Activated T-cell treated with anti-CD3 and anti-CD28 coated beads for 48 hours (primary cell): ENCODE data around the gene CD53.
"Not testable (repeated sequence)": the region's sequence is repeated elsewhere in the genome, so short reads cannot be mapped to it uniquely, and the experiment has no call there.

ENCODE experiments used
- DNase-seq: peaks from one replicate; pipeline ENCODE4 v3.0.0-alpha.2; 2020; ENCODE audit warnings: low read depth

CD53 gene, protein sequence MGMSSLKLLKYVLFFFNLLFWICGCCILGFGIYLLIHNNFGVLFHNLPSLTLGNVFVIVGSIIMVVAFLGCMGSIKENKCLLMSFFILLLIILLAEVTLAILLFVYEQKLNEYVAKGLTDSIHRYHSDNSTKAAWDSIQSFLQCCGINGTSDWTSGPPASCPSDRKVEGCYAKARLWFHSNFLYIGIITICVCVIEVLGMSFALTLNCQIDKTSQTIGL

DNA sequence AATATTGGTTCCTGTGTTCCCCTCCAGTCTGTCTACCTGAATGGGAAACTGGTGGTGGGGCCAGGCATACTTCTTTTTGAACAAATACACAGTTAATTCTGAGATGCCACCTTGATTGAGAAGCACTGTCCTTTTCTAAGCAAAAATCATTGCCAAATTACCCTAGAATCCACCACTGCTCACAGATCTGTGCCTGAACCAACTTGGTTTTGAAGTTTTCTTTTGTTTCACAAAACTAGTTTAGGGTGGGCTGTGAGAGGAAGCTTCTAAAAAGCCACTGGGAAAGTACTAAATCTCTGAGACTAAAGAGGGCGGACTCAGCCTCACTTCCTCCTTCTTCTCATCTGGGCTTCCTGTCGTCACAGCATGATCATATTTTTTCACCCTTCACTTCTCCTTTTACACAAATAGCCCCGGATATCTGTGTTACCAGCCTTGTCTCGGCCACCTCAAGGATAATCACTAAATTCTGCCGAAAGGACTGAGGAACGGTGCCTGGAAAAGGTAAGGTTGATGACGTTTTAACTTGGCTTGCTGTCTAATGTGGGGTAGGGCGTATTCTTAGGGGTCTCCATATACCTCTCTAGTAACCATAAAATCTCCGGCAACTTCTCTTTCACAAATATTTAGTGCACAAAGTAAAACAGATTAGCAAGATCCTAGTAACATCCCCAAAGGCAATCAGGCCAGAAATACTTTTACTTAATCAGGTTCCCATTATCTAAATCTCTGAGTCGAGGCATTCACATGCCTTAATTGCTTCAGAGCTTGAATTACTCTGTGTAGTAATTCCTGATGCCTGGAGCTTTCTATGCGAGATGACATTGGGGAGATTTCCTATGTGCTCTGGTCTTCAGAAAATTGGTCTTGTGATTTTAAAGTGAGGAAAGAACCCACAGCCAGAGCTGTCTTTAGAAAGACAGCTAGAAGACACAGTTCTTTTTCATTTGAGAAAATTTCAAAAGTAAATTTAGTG, at the start of gene CD53:
TSS of gene CD53 (plus strand) at position 404 of the 976 bp plus-strand sequence. CDS start 18,261 bp downstream, outside the sequence.
- no peak for DNase-seq

DNA sequence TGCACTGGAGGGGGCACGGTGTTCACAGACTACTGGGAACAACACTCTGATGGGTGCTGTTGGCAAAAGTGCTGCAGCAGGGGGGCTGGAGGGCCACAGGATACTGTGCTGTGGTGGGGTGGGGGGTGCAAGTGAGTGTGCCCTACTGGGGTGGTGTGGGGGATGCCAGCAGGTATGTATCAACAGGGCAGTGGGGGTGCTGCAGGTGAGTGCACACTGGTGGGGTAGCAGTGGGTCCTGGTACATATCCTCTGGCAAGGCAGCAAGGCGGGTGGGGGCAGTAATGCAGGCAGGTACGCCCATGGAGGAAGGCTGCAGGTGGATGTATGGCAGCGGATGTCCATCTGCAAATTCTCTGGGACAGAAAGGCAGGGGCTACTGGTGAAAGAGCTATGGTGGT, 48.8 kb upstream of the CD53 start:
- DNase-seq: no peak

DNA sequence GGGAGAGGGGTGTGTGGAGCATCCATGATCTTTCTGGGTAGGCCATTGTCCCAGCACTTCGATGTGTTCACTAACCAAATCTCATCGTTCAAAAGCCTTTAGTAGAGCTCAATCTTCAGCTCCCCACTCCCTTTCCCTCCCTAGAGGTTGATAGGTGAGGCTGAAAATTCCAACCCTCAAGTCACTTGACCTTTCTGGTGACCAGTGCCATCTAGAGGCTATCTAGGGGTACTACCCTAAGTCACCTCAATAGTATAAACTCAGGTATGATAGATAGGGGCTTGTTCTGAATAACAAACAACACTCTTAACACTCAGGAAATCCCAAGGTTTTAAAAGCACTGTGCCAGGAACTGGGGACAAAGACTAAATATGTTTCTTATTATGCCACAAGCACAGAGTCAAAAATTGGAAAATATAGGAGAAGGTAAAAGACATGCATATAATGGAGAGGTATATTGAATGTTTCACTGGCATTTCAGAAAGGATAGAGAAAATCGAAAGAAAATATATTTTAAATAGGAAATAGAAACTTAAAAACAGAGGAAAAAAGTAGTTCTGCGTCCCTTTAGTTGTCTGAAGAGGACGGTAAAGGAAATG, 42.9 kb upstream of the CD53 start:
- no peak for DNase-seq

DNA sequence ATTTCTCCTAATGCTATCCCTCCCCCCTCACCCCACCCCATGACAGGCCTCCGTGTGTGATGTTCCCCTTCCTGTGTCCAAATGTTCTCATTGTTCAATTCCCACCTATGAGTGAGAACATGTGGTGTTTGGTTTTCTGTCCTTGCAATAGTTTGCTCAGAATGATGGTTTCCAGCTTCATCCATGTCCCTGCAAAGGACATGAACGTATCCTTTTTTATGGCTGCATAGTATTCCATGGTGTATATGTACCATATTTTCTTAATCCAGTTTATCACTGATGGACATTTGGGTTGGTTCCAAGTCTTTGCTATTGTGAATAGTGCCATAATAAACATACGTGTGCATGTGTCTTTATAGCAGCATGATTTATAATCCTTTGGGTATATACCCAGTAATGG, 39.2 kb upstream of the CD53 start:
- DNase-seq: not testable (repeated sequence)

DNA sequence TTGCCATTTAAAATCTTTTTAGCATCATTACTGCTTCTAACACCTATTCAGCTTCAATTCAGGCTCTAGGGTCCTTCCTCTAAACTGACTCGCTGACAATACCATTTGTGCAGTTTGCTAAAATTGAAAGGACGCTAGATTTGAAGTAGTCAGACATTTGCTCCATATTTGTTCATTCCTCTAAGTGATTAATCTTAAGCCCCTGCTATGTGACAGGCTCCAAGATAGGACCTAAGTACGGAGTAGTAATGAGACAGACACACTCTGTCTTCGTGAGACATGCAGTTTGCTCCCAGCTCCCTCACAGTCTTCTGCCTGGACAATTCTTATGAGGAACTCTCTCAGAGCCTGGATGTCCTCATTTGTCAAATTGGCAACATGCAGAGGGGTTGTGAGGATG, 26.1 kb upstream of the CD53 start:
- no peak for DNase-seq

DNA sequence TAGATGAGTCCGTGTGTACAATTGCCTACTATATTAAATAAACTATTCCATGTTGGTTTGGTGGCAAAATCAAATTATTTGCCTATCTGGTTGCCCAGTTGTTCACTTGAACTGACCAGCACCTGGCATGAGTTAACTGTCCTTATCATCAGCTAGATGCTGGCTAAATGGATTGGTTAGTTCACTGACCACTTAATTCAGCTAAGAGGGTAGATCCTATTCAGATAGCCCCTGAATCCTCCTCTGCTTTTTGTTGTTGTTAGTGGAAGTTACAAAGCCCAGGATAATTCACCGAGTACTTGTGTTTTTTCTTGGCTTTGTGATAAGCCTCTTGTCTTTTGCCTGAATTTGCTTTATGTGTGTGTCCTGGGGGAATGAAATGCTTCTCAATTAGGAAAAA, 22.8 kb upstream of the CD53 start:
- no peak for DNase-seq

DNA sequence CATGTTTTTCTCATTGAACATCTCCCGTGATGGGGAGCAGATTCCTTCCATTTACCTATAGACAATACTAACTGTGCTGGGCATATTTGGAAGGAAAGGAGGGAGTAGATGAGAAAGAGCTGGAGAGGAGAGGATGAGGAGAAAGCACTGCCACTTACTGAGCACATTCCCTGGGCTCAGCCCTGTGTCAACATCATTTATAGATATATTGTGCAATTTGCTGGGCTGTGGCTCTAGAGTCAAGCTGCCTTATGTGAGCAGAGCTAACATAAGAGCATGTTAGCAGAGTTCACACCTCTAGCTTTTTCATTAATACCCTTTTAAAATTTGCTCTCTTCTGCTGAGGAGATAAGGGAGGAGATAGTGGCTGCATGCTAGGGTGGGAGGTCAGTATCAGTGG, 22.3 kb upstream of the CD53 start:
- no peak for DNase-seq

DNA sequence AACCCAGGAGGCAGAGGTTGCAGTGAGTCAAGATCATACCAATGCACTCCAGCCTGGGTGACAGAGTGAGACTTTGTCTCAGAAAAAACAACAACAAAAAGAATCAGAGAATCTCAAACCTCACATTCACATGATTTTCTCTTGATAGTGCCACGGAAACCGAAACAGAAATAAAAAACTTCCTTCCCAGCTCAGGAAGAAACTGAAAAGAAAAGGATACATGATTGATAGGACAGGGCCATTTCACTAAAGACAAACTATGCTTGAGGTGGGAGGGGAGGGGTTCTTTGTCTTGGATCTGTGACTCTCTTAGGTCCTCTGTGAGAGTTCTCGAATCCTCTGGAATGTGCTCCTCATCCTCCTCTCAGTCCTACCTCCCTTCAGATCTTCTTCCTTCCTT, 19.8 kb upstream of the CD53 start:
- no peak for DNase-seq

DNA sequence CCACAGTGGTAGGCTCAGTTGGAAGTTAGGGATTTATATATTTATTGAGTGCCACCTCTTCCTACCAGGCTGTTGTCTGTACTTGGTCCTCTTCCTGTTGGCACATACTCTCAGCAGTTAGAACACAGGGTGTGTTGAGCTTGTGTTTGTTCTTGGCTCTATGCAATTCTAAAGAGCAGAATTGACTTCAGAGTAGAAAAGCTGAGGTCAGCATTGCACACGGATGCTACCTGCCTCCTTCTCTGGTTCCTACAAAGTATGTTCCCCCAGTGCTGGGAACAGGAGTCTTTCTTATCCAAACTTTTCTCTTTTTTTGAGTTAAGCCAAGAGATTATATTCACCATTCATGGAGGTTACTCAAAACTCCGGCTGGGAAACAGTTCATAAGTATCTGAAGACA, 16.5 kb upstream of the CD53 start:
- DNase-seq: no peak

DNA sequence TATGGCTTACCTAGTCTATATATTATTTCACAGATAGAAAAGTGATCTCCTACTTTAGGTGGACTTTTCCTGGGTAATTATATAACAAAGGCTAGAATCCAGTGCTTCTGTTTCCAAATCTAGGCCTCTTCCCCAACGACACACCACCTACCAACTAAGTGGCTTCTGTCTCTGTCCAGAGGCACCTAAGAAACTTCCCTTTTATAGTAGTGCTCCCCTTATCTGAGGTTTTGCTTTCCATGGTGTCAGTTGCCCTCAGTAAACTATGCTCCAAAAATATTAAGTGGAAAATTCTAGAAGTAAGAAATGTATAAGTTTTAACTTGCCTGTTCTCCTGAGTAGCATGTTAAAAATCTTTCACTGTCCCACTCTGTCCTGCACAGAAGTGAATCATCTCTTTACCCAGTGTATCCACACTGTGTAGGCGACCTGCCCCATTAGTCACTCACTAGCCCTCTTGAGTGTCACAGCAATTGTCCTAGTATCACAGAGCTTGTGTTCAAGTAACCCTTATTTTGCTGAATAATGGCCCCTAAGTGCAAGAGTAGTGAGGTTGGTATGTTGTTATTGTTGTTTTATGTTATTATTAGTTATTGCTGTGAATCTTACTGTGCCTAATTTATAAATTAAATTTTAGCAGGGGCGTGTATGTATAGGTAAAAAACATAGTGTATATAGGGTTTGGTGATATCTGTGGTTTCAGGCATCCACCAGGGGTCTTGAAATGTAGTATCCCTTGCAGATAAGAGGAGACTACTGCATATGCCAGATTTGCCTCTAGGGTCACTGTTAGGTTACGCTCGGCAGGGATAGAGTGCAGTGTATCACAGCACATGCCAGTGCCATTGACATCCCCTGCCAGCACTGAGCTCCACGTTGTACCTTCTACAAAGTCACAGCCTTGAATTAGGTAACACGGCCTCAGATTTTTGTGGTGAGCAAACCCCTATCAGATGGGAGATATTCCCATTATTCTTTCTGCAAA, 14.7 kb upstream of the CD53 start:
- no peak for DNase-seq

DNA sequence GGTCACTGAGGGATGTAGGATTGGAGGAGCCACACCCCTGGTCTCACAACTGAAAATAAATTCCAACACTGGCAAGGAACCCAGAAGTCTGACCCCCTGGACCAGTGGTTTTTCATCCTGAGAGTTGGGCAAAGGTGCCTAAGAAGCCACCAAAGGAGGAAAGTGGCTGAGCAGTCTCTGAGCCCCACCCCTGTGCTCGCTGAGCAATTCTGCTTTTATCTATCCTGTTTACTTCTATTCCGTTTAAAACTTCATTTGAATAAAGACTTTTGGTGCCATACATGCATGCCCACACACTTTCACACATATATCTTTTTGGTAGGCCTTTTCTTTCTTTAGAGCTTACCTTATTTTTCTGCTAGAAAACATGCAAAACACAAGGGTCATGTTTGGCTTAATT, 13.9 kb upstream of the CD53 start:
- DNase-seq: no peak

DNA sequence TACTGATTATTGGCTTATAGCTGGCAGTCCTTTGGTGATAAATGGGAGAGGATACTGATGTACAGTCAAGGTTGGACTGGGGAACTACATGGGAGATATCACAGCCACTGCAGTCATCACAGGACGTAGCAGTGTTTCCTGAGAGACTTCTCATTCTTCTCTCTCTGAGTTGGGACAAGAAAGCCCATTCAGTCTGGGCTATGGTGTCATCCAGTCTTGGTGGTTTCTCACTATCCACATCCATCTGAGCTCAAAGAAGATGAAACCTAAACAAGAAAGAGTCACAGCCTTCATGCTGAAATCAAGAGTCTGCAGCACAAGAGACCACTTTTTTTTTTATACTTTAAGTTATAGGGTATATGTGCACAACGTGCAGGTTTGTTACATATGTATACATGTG, 12.8 kb upstream of the CD53 start:
- no peak for DNase-seq

DNA sequence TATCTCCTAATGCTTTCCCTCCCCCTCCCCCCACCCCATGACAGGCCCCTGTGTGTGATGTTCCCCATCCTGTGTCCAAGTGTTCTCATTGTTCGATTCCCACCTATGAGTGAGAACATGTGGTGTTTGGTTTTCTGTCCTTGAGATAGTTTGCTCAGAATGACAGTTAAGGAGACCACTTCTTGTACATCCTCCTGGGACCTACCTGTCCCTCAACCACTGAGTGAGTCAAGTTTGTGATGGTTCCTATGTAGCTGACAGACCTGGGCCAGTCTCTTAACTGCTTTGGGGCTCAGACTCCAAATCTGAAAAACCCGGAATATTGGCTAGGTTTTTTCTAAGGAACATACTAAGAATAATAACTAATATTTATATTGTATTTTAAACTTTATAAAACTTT, 12.3 kb upstream of the CD53 start:
- not testable (repeated sequence) for DNase-seq

DNA sequence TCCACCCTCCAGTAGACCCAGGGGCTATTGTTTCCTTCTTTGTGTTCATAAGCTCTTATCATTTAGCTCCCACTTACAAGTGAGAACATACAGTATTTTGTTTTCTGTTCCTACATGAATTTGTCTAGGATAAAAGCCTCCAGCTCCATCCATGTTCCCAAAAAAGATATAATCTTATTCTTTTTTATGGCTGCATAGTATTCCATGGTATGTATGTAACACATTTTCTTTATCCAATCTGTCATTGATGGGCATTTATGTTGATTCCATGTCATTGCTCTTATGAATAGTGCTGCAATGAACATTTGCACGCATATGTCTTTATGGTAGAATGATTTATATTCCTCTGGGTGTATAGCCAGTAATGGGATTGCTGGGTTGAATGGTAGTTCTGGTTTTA, 11.0 kb upstream of the CD53 start:
- DNase-seq: not testable (repeated sequence)

DNA sequence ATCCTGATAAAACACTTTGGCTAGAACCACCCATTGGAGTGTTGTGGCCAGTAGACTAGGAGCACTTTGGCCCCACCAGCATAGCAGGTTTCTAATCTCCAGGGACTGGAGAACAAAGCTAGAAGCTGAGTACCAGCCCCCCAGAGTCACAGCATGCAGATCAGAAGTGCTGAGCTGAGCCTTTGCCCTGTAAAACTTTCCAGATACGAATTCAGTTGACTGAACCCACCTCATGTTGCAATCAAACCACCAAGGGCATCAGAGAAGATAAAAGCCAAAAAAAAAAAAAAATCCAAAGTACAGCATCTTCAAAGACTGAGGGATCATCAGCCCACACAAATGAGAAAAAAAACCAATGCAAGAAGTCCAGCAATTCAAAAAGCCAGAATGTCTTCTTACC, 8.7 kb upstream of the CD53 start:
- DNase-seq: no peak

DNA sequence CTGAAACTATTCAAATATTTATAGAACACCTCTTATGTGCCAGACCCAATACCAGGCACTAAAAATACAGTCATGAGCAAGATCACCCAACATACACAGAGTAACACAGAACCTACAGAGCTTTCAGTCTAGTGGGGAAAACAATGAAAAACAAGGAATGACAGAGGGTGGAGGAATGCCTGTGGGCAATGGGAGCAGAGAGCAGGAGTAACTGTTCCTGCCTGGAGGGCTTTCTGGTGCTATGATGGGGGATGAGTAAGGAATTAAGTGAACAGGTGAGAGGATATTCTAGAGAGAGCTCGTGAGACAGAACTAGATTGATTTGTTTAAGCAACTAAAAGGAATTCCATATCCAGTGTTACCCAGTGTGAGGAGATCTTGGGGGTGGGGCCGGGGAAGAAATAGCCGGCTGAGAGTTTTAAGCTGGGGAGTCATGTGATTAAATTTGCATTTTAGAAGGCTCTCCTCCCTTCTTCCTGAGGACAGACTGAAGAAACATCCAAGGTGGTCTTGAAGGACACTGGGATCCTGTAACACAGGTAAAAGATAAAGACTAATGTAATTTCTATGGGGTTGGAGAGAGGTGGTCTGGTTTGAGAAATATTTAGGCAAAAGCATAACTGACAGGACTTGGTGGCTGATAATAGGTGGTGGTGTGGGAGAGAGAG, 2.1 kb upstream of the CD53 start:
- no peak for DNase-seq

DNA sequence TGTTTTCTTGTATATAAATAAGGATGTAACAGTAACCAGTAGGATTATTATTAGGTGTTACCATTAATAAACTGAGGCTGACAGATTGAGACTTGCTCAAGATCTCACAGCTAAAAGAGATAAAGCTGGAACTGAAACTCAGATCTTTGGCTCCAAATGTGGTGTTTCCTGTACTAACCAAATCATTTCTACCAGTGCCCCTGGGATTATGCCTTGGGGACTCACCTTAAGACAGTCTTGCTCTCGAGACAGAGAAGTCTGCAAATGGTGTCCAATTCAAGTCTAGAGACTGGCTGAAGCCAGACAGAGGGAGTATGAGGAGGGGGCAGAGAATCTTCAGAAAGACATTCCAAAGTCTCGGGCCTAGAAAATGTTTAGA, 593 bp upstream of the CD53 start:
- no peak for DNase-seq

DNA sequence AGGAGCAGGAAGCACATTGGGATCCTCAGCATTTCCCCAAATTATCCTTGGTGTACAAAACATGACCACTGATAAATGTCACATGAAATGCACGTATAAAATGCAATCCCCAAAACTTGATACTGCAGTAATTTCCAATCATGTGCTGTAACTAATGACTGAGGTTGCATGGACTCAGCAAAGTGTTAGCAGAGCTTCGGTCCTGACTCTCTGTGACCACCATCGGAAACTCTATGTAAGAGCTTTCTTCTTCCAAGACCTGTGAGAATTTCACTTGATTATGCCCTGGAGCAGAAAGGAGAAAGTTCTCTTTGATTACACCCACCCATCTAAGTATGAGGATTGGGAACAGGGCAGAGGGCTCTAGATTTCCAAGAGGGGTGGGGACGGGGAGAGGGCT, 908 bp downstream of the CD53 start:
- no peak for DNase-seq

DNA sequence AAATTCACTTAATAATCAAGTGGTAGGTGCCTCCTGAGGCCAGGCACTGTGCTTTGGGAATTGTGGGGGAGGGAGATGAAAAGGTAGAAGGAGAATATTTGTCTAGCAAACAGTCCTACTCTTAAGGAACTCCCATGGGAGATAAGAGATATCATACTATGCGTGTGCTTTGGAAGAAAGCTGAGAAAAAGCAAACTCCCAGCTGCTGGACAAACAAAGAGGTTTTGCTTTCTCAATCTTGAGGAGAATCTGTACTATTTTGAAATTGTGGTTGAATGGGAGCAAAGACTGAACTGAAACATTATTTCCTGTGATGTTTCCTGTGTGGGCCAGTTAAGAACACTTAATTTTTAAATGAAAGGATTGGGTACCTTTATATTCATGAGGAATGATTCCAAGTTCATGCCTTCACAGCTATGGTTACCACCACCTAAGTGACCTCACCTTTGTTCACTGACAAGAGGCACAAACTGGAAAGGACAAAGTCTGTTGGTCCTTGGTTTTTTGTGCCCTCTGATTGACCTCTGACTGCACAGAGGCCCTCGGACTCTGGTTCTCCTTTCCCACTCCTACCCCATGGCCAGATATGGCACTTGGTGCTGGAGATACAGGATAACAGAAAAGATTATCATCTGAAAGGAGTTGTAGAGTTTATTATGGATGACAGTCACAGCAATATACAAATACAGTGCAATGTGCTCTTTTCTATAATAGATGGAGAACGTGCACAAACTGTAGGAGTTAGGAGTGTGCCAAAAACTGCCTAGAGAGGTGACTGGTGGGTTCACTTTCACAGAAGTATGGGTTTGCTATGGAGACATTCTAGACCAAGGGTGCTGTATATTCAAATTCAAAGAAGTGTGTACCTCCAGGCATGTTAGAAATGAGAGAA, 1.6 kb downstream of the CD53 start:
- no peak for DNase-seq

DNA sequence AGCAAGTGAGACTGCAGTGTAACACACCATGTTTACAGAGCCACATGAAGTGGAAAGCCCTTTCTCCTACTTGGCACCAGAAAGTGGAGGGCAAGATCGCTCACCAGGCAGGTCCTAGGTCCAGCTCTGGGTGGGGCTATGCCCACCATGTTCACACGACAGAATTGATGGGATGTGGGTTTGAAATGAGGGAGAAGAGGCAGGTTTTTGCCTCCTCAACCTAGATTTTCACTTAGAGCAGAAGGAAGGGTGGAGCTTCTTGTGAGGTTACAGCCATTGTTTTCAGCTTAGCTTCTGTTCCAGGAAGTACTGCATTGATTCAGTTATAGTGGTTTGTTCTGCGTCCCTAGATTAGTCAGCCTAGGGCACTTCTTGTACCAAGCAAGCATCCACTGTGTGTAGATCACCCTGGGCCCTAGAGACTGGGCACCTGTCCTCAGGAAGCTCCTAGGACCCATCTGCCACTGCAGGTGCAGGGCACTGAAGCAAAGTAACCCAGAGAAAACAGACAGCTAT, 2.3 kb downstream of the CD53 start:
- no peak for DNase-seq
